ENCODE data around the gene LEF1.

Gene LEF1

DNA sequence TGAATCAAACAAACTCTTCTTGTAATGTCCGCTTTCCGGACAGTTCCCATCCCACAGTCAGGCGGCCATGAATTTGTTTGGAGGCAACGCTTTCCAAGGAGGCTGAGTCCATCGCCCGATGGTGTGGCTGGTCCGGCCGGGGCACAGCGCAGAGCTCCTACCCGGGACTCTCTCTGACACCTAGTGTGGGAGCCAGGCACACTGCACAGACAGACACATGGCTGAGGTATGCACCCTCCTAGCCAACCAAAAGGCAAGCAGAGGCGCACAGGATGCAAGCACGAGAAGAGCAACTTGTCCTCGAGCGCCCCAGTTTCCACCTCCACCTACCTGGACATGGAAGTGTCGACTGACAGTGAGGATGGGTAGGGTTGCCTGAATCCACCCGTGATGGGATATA is 87.5 kb downstream of the LEF1 start:
- no peak for DNase-seq (ENCODE audit: low read depth)
- H3K4me3 ChIP-seq (ENCODE audit: low read depth, low read length), result no peak overlapping the region
- TF ChIP-seq, protein P1, sequence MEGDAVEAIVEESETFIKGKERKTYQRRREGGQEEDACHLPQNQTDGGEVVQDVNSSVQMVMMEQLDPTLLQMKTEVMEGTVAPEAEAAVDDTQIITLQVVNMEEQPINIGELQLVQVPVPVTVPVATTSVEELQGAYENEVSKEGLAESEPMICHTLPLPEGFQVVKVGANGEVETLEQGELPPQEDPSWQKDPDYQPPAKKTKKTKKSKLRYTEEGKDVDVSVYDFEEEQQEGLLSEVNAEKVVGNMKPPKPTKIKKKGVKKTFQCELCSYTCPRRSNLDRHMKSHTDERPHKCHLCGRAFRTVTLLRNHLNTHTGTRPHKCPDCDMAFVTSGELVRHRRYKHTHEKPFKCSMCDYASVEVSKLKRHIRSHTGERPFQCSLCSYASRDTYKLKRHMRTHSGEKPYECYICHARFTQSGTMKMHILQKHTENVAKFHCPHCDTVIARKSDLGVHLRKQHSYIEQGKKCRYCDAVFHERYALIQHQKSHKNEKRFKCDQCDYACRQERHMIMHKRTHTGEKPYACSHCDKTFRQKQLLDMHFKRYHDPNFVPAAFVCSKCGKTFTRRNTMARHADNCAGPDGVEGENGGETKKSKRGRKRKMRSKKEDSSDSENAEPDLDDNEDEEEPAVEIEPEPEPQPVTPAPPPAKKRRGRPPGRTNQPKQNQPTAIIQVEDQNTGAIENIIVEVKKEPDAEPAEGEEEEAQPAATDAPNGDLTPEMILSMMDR (IDR thresholded peaks at IDR 0.05; ENCODE audit: insufficient read depth, low read depth, low read length, missing control alignments), result no peak

DNA sequence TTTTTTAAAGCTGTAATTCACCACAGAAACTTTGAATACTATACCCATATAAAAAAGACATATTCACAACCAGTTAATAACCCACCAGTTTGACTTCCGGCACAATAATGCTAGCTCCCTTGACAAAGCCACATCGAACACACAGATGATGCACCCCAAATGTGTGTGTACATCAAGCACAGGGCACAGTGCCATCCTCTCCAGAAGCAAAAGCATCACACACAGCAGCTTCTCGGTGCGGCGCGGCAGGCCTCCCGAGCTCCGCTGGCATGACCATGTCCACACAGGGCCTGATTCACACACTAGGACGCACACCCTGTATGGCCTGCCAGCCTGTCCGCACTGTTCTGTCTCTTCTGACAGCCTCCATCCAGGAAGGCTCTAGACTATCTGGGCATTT is 88.0 kb downstream of the LEF1 start:
- H3K4me3 ChIP-seq (ENCODE audit: low read depth, low read length), result no peak overlapping the region
- TF ChIP-seq, protein P1 (IDR thresholded peaks at IDR 0.05; ENCODE audit: insufficient read depth, low read depth, low read length, missing control alignments), result no peak

DNA sequence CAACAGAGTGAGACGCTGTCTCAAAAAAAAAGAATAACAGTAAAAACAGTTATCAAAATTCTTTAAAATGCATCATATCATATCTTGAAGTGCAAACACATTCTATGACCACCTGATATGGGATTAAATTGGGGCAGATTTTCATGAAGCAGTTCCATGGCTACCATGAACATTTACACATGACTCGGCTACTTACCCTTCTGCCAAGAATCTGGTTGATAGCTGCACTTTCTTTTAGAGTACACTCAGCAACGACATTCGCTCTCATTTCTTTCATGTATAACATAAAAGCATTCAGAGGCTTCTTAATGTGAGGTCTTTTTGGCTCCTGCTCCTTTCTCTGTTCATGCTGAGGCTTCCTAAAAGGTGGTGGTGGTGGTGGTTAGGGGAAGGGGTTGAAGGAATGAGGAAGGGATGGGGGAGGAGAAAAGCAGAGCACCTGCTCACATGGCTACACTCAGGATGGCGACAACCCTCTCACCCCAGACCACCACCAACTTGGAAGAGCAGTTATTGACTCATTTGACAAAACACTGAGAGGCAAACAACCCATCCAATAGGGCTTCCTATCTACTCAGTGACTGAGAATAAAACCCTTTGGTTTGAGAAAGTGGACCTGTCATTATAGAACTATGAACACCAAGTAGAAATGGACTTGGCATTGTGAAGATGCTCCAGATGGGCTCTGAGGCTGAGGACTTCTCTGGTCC is 90.6 kb downstream of the LEF1 start:
- no peak overlapping the region for H3K4me3 ChIP-seq (ENCODE audit: low read depth, low read length)
- no peak for DNase-seq (ENCODE audit: low read depth)
- TF ChIP-seq, protein P1 (IDR thresholded peaks at IDR 0.05; ENCODE audit: insufficient read depth, low read depth, low read length, missing control alignments), result no peak

More for the DNA sequence above, 88.0 kb downstream of the LEF1 start:
- no peak for DNase-seq (ENCODE audit: low read depth)

DNA sequence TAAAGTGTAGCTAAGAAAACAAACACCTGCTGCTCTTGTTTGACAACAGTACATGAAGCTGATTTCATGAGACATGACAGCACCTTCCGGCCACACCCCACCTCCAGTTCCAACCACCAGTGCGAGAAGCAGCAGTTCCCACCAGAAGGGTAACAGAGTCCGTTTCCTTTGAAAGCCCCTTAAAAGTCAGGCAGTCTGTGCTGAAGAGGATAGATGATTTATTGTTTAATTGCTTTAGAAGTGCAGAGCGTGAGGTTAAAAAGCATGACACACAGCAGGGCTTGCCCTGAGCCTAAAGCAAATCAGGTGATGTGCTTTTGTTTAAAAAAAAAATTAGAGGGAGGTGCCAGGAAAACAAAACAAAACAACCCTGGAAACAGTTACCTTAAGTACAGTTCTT is 96.4 kb downstream of the LEF1 start:
- H3K4me3 ChIP-seq (ENCODE audit: low read depth, low read length), result no peak overlapping the region
- peak; percentile 87 for DNase-seq (ENCODE audit: low read depth)

DNA sequence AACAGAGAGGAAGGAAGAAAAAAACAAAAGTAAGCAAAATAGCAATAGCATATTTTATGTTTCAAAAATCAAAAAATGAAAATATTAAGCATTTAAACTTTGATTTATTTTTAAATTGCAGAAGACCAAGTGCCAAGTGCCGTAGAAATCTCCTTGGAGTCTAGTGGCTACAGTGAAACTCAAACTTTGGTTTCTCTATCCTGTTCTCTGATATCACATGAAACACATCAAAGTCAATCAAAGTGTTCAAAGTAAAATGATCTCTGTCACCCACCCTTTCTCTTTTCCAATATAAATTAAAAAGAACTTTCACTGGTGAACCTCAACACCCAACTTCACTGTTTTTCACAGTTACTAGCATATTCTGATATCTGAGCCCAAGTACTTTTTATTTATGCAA is 98.0 kb downstream of the LEF1 start:
- no peak for DNase-seq (ENCODE audit: low read depth)
- TF ChIP-seq, protein P1 (IDR thresholded peaks at IDR 0.05; ENCODE audit: insufficient read depth, low read depth, low read length, missing control alignments), result no peak
- no peak overlapping the region for H3K4me3 ChIP-seq (ENCODE audit: low read depth, low read length)

More for the DNA sequence above, 96.4 kb downstream of the LEF1 start:
- TF ChIP-seq, protein P1 (IDR thresholded peaks at IDR 0.05; ENCODE audit: insufficient read depth, low read depth, low read length, missing control alignments), result no peak

DNA sequence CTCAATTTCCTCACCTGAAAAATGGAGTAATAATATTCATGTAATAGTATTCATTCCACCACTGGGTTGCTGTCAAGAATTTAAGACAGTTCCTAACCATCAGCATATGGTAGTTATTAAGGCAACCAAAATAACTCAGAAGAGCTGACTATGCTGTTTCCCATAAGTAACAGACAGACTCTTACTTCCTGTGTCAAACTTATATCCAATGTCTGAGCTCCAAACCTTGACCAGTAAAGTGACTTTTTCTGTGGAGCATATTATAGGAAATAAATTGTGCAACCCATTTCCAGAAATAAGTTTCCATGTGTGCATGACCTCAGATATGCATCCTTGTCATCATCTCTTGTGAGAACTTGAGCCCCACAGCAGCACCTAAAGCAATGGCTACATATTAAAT is 100.3 kb downstream of the LEF1 start:
- no peak overlapping the region for H3K4me3 ChIP-seq (ENCODE audit: low read depth, low read length)
- TF ChIP-seq, protein P1 (IDR thresholded peaks at IDR 0.05; ENCODE audit: insufficient read depth, low read depth, low read length, missing control alignments), result no peak
- no peak for DNase-seq (ENCODE audit: low read depth)
